SJCRH30 (cell line): Measurements from ENCODE around the gene SLC8A2. TPM values are rescaled to one million over a fixed set of nuclear protein-coding genes. Genes with fewer than 3 reads are reported as not detected.
"Not testable (repeated sequence)": the region's sequence is repeated elsewhere in the genome, so short reads cannot be mapped to it uniquely, and the experiment has no call there.

Experiments
- DNase-seq, 2 experiments: peaks; one replicate each; pipeline ENCODE4 v3.0.0-alpha.2; 2015 to 2020
- H3K27ac ChIP-seq: fragments of 250-450 bp; sonication (Bioruptor Pico); 2 replicates; pipeline ENCODE4 v1.5.1; 2020; ENCODE audit warnings: mild to moderate bottlenecking, moderate library complexity
- H3K27me3 ChIP-seq: fragments of 250-450 bp; sonication (Bioruptor Pico); 2 replicates; pipeline ENCODE4 v1.5.1; 2020; ENCODE audit warnings: mild to moderate bottlenecking, moderate library complexity
- H3K36me3 ChIP-seq: fragments of 250-450 bp; sonication (Bioruptor Pico); 2 replicates; pipeline ENCODE4 v1.5.1; 2020; ENCODE audit warnings: mild to moderate bottlenecking, moderate library complexity
- H3K4me1 ChIP-seq: fragments of 250-450 bp; sonication (Bioruptor Pico); 2 replicates; pipeline ENCODE4 v1.5.1; 2020; ENCODE audit warnings: mild to moderate bottlenecking, moderate library complexity
- H3K4me3 ChIP-seq: fragments of 250-450 bp; sonication (Bioruptor Pico); 2 replicates; pipeline ENCODE4 v1.5.1; 2020; ENCODE audit warnings: mild to moderate bottlenecking, moderate library complexity
- H3K9me3 ChIP-seq: fragments of 250-450 bp; sonication (Bioruptor Pico); replicated peaks from 2 replicates; pipeline ENCODE4 v1.5.1; 2020; ENCODE audit warnings: mild to moderate bottlenecking, moderate library complexity
- total RNA-seq: library from RNA; depleted of rRNA; stranded (reverse); fragments of >200 nt; shearing (Covaris generic); gene quantifications from 2 replicates; pipeline ENCODE4 v1.2.3, GENCODE V29; 2014

SLC8A2 gene
- total RNA-seq, 1 experiment from 2014 or later, result 0.10 TPM

- Histone ChIP-seq H3K27ac (no peak overlapping the region), H3K4me3 (no peak overlapping the region), H3K9me3 (no peaks in the 10 kb centered on the region), H3K36me3 (no peaks in the 10 kb centered on the region), H3K4me1 (no peaks in the 10 kb centered on the region), H3K27me3 (peaks cover 6% of the 10 kb centered on the region; the same call in 1 of the 2 replicates)
- peak in 1 of 2 experiments; percentile 25 for DNase-seq
These were observed 80.9 kb downstream of the SLC8A2 start for GRCh38 chr19:47390533-47391488.

- no peak for DNase-seq
- Histone ChIP-seq H3K9me3 (no peaks in the 10 kb centered on the region), H3K27me3 (peaks cover 4% of the 10 kb centered on the region; the same call in 1 of the 2 replicates), H3K4me3 (no peak overlapping the region), H3K36me3 (no peaks in the 10 kb centered on the region), H3K4me1 (no peaks in the 10 kb centered on the region), H3K27ac (no peak overlapping the region)
These were observed 82.5 kb downstream of the SLC8A2 start for GRCh38 chr19:47389150-47389556.

- not testable (repeated sequence) for H3K36me3 ChIP-seq, H3K27me3 ChIP-seq, H3K4me3 ChIP-seq, H3K4me1 ChIP-seq, DNase-seq, H3K9me3 ChIP-seq, H3K27ac ChIP-seq
These were observed 83.0 kb downstream of the SLC8A2 start for GRCh38 chr19:47388721-47389120.

- H3K36me3 ChIP-seq, H3K4me3 ChIP-seq, H3K27me3 ChIP-seq, DNase-seq, H3K9me3 ChIP-seq, H3K27ac ChIP-seq, H3K4me1 ChIP-seq: not testable (repeated sequence)
These were observed 84.1 kb downstream of the SLC8A2 start for GRCh38 chr19:47387623-47388022.

GRCh38 chr19:47386582-47386981 is 85.1 kb downstream of the SLC8A2 start:
- not testable (repeated sequence) for H3K36me3 ChIP-seq, H3K27me3 ChIP-seq, H3K27ac ChIP-seq, H3K4me1 ChIP-seq, DNase-seq, H3K9me3 ChIP-seq, H3K4me3 ChIP-seq

- H3K4me3 ChIP-seq, DNase-seq, H3K4me1 ChIP-seq, H3K27me3 ChIP-seq, H3K9me3 ChIP-seq, H3K27ac ChIP-seq: not testable (repeated sequence)
- H3K36me3 ChIP-seq, result peaks cover 16% of the 10 kb centered on the region
These were observed 87.2 kb downstream of the SLC8A2 start for GRCh38 chr19:47384533-47384932.

- peaks cover 16% of the 10 kb centered on the region for H3K36me3 ChIP-seq
- not testable (repeated sequence) for H3K4me1 ChIP-seq, H3K27me3 ChIP-seq, H3K9me3 ChIP-seq, H3K27ac ChIP-seq, DNase-seq, H3K4me3 ChIP-seq
These were observed 87.8 kb downstream of the SLC8A2 start for GRCh38 chr19:47383890-47384289.

GRCh38 chr19:47381653-47382279 is 89.9 kb downstream of the SLC8A2 start:
- no peak overlapping the region for H3K27ac ChIP-seq
- H3K4me1 ChIP-seq, result no peaks in the 10 kb centered on the region
- DNase-seq, result no peak
- H3K36me3 ChIP-seq, result peaks cover 23% of the 10 kb centered on the region
- H3K27me3 ChIP-seq, result no peaks in the 10 kb centered on the region; the same call in 1 of the 2 replicates
- no peak overlapping the region for H3K4me3 ChIP-seq
- H3K9me3 ChIP-seq, result no peaks in the 10 kb centered on the region

- no peaks in the 10 kb centered on the region for H3K9me3 ChIP-seq
- no peak overlapping the region for H3K4me3 ChIP-seq
- no peaks in the 10 kb centered on the region for H3K4me1 ChIP-seq
- no peaks in the 10 kb centered on the region; the same call in 1 of the 2 replicates for H3K27me3 ChIP-seq
- DNase-seq, result no peak
- no peak overlapping the region for H3K27ac ChIP-seq
- peaks cover 29% of the 10 kb centered on the region for H3K36me3 ChIP-seq
These were observed 90.6 kb downstream of the SLC8A2 start for GRCh38 chr19:47381121-47381520.

GRCh38 chr19:47380559-47380958 is 91.1 kb downstream of the SLC8A2 start:
- H3K4me3 ChIP-seq, result no peak overlapping the region
- H3K27me3 ChIP-seq, result no peaks in the 10 kb centered on the region; the same call in 1 of the 2 replicates
- H3K36me3 ChIP-seq, result peaks cover 32% of the 10 kb centered on the region
- DNase-seq, result no peak
- no peak overlapping the region for H3K27ac ChIP-seq
- no peaks in the 10 kb centered on the region for H3K9me3 ChIP-seq
- no peaks in the 10 kb centered on the region for H3K4me1 ChIP-seq

- no peaks in the 10 kb centered on the region for H3K9me3 ChIP-seq
- H3K27ac ChIP-seq, result no peak overlapping the region
- no peaks in the 10 kb centered on the region for H3K4me1 ChIP-seq
- H3K4me3 ChIP-seq, result no peak overlapping the region
- H3K27me3 ChIP-seq, result no peaks in the 10 kb centered on the region
- peaks cover 32% of the 10 kb centered on the region for H3K36me3 ChIP-seq
- no peak for DNase-seq
These were observed 92.2 kb downstream of the SLC8A2 start for GRCh38 chr19:47379381-47379938.

- Histone ChIP-seq H3K27me3 (no peaks in the 10 kb centered on the region), H3K4me3 (no peak overlapping the region), H3K36me3 (peaks cover 40% of the 10 kb centered on the region), H3K4me1 (no peaks in the 10 kb centered on the region), H3K9me3 (no peaks in the 10 kb centered on the region), H3K27ac (no peak overlapping the region)
- no peak for DNase-seq
These were observed 93.4 kb downstream of the SLC8A2 start for GRCh38 chr19:47378246-47378645.
